ENCODE data around the gene PRSS27.

GRCh38 chr16:2737895-2738418 is 17.9 kb upstream of the PRSS27 start:
- TF ChIP-seq, protein P1, sequence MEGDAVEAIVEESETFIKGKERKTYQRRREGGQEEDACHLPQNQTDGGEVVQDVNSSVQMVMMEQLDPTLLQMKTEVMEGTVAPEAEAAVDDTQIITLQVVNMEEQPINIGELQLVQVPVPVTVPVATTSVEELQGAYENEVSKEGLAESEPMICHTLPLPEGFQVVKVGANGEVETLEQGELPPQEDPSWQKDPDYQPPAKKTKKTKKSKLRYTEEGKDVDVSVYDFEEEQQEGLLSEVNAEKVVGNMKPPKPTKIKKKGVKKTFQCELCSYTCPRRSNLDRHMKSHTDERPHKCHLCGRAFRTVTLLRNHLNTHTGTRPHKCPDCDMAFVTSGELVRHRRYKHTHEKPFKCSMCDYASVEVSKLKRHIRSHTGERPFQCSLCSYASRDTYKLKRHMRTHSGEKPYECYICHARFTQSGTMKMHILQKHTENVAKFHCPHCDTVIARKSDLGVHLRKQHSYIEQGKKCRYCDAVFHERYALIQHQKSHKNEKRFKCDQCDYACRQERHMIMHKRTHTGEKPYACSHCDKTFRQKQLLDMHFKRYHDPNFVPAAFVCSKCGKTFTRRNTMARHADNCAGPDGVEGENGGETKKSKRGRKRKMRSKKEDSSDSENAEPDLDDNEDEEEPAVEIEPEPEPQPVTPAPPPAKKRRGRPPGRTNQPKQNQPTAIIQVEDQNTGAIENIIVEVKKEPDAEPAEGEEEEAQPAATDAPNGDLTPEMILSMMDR (IDR thresholded peaks at IDR 0.05): no peak
- TF ChIP-seq POLR2A (IDR thresholded peaks at IDR 0.05): no peak

Measured in Peyer's patch (tissue), 4 donors.